NOMO-1 (cell line): ENCODE measurements around the gene CX3CR1.
"Not testable (repeated sequence)": the region's sequence is repeated elsewhere in the genome, so short reads cannot be mapped to it uniquely, and the experiment has no call there.

Experiments used
- DNase-seq, 2 experiments: peaks; one replicate each; lab custom pipeline; 2025; ENCODE audit not compliant: unreplicated experiment in 2 of 2; lab: John Stamatoyannopoulos, UW

The CX3CR1 gene

GRCh38 chr3:39268549-39268900, 11.3 kb downstream of the CX3CR1 start:
- no peak for DNase-seq

GRCh38 chr3:39267631-39268548, 11.9 kb downstream of the CX3CR1 start:
- no peak for DNase-seq

- no peak for DNase-seq
These were observed 15.8 kb downstream of the CX3CR1 start for GRCh38 chr3:39264053-39264452.

GRCh38 chr3:39263576-39263975, 16.3 kb downstream of the CX3CR1 start:
- no peak for DNase-seq

GRCh38 chr3:39262846-39263245, 17.0 kb downstream of the CX3CR1 start:
- no peak for DNase-seq

GRCh38 chr3:39261726-39262125, 18.1 kb downstream of the CX3CR1 start:
- no peak for DNase-seq

- peak; percentile 92 to 98 for DNase-seq
These were observed 18.9 kb downstream of the CX3CR1 start for GRCh38 chr3:39260957-39261356.

GRCh38 chr3:39260318-39260717, 19.5 kb downstream of the CX3CR1 start:
- no peak for DNase-seq

- DNase-seq, result peak; percentile 93 to 99
These were observed 24.1 kb downstream of the CX3CR1 start for GRCh38 chr3:39255503-39256325.

GRCh38 chr3:39254806-39255449, 24.9 kb downstream of the CX3CR1 start:
- DNase-seq, result no peak

GRCh38 chr3:39251576-39251975, 28.3 kb downstream of the CX3CR1 start:
- DNase-seq, result no peak

- peak; percentile 82 to 98 for DNase-seq
These were observed 29.6 kb downstream of the CX3CR1 start for GRCh38 chr3:39250116-39250747.

- peak in 1 of 2 experiments; percentile 35 for DNase-seq
These were observed 30.3 kb downstream of the CX3CR1 start for GRCh38 chr3:39249453-39250115.

GRCh38 chr3:39241561-39241960, 38.3 kb downstream of the CX3CR1 start:
- DNase-seq, result peak; percentile 67 to 74

GRCh38 chr3:39237027-39237426, 42.8 kb downstream of the CX3CR1 start:
- no peak for DNase-seq

GRCh38 chr3:39234651-39235050, 45.2 kb downstream of the CX3CR1 start:
- no peak for DNase-seq

- DNase-seq, result peak in 1 of 2 experiments; percentile 62
These were observed 47.0 kb downstream of the CX3CR1 start for GRCh38 chr3:39232859-39233258.

- no peak for DNase-seq
These were observed 49.4 kb downstream of the CX3CR1 start for GRCh38 chr3:39230453-39230852.

GRCh38 chr3:39228496-39228895, 51.3 kb downstream of the CX3CR1 start:
- no peak for DNase-seq

- DNase-seq, result not testable (repeated sequence)
These were observed 52.2 kb downstream of the CX3CR1 start for GRCh38 chr3:39227596-39227995.
